ENCODE data around the gene DMRT1. TPM values are rescaled to one million over a fixed set of nuclear protein-coding genes. Genes with fewer than 3 reads are reported as not detected.

DMRT1 gene
- polyA plus RNA-seq, 3 donors from 2014 or later: not detected

DNA sequence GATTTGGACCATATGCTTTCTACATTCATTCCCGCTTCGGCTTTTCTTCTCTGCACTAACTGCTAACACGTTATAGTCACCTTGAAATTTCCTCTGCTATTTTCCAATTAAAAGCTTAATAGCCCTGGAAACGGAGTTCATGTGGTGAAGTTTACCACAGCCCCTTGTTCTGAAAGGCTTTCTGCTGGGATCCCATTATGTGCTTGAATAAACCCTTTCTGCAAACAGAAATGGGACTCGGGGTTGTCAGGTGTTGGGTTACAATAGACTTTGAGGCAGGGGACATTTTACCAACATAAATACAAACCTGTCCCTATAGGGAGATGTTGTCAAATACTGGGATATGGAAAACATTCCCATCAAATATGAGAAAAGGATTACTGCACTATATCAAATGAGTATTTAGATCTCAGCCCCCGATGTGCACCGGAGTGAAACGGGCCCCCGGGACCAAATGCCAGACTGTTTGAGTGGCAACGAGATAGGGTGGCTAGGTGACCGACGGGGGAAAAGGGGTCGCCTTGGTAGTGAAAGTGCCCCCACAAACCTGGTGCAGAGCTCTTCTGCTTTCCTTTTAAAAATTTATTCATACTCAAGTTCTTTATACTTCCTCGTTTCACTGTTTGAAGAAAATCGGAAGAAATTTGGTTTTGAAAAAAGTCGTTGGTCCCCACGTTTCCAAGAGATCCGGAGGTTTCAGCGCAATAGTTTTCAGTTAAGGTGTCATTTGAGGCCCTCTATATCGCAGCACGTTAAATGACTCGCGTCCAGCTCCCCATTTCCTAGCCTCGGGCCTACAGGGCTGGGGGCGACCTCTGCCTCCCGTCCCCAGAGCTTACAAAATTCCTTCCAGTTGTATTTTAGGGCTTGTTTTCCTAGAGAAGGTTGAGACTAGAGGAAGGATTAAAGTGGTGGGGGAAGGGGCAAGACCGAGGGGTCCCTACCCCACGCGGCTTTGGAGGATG, 132.8 kb downstream of the DMRT1 start:
- peaks cover 1 to 7% of the 10 kb centered on the region in 2 donors for H3K4me1 Mint-ChIP-seq
- no peak overlapping the region for H3K27ac Mint-ChIP-seq
- H3K9me3 Mint-ChIP-seq: peaks cover 0 to 6% (median 0%) of the 10 kb centered on the region in 6 donors
- H3K27me3 Mint-ChIP-seq (ENCODE audit: low read depth in 3 of 3): peaks cover 22 to 46% (median 41%) of the 10 kb centered on the region in 3 donors
- H3K4me3 Mint-ChIP-seq: peak overlapping the region in 1 of 5 donors; percentile 23
- no peaks in the 10 kb centered on the region for H3K36me3 Mint-ChIP-seq
- DNase-seq: no peak

DNA sequence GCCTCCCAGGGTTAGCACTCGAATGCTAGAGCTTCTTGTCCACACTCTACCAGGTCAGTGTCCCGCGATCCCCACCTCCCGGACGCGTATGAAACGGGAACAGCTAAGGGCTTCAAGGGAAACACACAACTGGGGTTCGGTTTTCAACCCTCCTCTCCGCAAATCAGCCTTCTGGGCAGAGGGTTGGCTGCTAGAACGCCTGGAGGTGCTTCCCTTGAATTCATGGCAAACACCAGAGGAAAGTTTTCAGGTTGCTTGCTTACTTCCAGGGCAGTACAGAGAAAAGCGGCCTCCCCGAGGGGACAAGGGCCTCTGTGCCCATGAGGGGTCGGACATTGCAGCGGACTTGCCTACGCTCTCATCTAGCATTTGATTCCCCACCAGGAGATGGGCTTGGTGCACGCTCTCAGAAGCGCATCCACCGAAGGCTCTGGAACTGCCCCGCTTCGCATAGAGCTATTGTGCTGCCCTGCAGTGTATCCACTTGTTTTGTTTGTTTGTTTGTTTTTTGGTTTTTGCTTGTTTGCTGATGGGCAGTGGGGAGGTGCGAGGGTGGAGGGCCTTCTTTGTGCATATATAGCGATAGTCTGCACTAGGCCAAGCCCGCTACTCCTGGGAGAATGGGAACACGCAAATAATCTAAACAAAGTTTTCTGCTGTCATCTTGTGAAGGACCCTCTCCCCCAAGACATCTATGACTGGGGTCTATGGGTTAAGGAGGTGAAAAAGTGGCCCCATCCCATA, 133.7 kb downstream of the DMRT1 start:
- peaks cover 30 to 44% (median 41%) of the 10 kb centered on the region in 3 donors for H3K27me3 Mint-ChIP-seq (ENCODE audit: low read depth in 3 of 3)
- no peaks in the 10 kb centered on the region for H3K36me3 Mint-ChIP-seq
- H3K27ac Mint-ChIP-seq: no peak overlapping the region
- no peak for DNase-seq
- H3K4me1 Mint-ChIP-seq: peaks cover 1 to 7% of the 10 kb centered on the region in 2 donors
- H3K4me3 Mint-ChIP-seq: no peak overlapping the region
- H3K9me3 Mint-ChIP-seq: peaks cover 0 to 6% (median 0%) of the 10 kb centered on the region in 6 donors

DNA sequence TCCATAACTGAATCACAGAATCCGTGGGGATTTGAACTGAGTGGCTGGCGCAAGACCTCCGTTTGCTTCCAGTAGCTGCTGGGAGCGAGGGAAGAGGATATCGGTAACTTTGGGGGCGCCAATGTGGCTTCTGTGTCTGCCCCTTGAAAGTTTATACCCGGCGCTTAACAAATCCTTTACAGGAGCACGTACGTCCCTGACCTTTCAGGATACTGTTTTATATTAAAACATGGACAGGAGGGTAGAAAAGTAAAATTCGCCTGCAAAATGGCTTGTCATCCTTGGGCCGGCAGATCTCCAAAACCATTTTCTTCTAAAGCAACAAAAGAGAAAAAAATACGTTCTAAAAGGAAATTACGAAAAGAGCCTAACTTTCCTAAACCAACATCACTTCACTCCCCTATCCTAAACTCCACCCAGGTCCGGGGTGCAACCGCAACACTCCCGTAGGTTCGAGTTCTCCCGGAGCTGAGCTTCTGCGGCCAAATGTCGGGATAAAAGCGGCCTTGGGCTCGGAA, 134.3 kb downstream of the DMRT1 start:
- peaks cover 0 to 3% (median 0%) of the 10 kb centered on the region in 6 donors for H3K9me3 Mint-ChIP-seq
- H3K27ac Mint-ChIP-seq: no peak overlapping the region
- DNase-seq: no peak
- H3K27me3 Mint-ChIP-seq (ENCODE audit: low read depth in 3 of 3): peaks cover 30 to 41% (median 40%) of the 10 kb centered on the region in 3 donors
- no peaks in the 10 kb centered on the region for H3K36me3 Mint-ChIP-seq
- H3K4me3 Mint-ChIP-seq: peak overlapping the region in 1 of 5 donors; percentile 33
- peaks cover 1 to 7% of the 10 kb centered on the region in 2 donors for H3K4me1 Mint-ChIP-seq

DNA sequence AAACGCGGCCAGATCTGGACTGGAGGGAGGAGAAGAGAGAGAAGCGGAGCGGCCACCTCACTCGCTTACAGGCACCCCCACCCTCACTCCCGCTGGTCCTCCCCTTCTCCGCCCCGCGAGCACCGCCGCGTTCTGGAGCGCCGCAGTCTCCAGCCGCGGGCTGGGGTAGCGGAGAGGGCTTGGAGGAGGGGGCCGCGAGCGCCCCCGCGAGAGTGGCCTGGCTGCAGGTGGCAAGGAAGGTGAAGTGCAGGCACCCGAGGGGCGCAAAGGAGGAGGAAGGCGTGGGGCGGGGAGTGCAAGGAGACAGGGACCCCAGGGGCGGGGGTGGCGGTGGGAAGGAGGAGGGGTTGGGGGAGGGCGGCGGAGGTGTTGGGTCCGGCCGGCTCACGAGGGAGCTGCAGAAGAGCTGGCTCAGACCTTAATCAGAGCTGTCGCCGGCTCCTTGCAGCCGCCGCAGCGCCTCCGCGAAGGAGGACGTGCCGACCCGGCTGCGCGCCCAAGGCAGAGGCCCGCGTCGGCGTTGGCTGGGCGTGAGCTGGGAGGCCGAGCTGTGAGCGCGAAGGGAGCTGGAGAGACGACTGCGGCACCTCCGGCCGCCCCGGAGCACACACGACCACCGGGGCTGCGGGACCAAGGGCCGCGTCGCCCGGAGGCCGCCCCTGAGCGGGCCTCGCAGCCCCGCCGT, 134.9 kb downstream of the DMRT1 start, which contains the start of gene DMRT3:
TSS of gene DMRT3 (plus strand) at position 398 of the 685 bp plus-strand sequence. CDS start 347 bp downstream, outside the sequence.
- peaks cover 0 to 3% (median 0%) of the 10 kb centered on the region in 6 donors for H3K9me3 Mint-ChIP-seq
- no peak for DNase-seq
- H3K4me3 Mint-ChIP-seq: peak within 1 kb of the TSS in 1 of 5 donors; percentile 33
- peaks cover 0 to 7% of the 10 kb centered on the region in 2 donors for H3K4me1 Mint-ChIP-seq
- no peak within 1 kb of the TSS for H3K27ac Mint-ChIP-seq
- H3K36me3 Mint-ChIP-seq: no peaks in the 10 kb centered on the region
- H3K27me3 Mint-ChIP-seq (ENCODE audit: low read depth in 3 of 3): peaks cover 30 to 46% (median 41%) of the 10 kb centered on the region in 3 donors

DNA sequence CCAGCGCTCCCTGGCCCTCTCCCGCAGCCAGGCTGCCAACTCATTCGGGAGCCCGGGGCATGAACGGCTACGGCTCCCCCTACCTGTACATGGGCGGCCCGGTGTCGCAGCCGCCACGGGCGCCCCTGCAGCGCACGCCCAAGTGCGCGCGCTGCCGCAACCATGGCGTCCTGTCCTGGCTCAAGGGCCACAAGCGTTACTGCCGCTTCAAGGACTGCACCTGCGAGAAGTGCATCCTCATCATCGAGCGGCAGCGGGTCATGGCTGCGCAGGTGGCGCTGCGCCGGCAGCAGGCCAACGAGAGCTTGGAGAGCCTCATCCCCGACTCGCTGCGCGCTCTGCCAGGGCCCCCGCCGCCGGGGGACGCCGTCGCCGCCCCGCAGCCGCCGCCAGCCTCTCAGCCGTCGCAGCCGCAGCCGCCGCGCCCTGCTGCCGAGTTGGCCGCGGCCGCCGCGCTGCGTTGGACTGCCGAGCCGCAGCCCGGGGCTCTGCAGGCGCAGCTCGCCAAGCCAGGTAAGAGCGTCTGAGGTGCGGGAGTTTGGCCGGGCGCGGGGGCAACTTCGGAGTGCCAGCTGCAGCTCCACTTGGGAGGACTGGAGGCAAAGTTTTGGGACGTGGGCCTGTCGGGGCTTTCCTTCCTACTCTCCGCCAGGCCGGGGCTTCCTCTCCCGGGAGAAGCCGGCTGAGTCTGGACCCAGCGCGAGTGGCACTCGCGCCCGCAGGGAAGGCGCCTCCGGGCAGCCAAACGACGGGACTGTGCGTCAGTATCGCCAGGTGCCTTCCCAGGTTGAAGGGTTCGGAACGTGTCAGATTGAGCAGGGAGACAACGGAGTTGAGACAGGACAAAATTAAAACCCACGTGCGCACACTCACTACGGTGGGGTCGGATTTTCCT, 135.7 kb downstream of the DMRT1 start:
- Mint-ChIP-seq H3K4me3 (no peak overlapping the region), H3K27ac (no peak overlapping the region), H3K4me1 (peaks cover 0 to 7% of the 10 kb centered on the region in 2 donors), H3K27me3 (ENCODE audit: low read depth in 3 of 3) (peaks cover 33 to 52% (median 44%) of the 10 kb centered on the region in 3 donors), H3K9me3 (peaks cover 0 to 3% (median 0%) of the 10 kb centered on the region in 6 donors), H3K36me3 (no peaks in the 10 kb centered on the region)
- no peak for DNase-seq

DNA sequence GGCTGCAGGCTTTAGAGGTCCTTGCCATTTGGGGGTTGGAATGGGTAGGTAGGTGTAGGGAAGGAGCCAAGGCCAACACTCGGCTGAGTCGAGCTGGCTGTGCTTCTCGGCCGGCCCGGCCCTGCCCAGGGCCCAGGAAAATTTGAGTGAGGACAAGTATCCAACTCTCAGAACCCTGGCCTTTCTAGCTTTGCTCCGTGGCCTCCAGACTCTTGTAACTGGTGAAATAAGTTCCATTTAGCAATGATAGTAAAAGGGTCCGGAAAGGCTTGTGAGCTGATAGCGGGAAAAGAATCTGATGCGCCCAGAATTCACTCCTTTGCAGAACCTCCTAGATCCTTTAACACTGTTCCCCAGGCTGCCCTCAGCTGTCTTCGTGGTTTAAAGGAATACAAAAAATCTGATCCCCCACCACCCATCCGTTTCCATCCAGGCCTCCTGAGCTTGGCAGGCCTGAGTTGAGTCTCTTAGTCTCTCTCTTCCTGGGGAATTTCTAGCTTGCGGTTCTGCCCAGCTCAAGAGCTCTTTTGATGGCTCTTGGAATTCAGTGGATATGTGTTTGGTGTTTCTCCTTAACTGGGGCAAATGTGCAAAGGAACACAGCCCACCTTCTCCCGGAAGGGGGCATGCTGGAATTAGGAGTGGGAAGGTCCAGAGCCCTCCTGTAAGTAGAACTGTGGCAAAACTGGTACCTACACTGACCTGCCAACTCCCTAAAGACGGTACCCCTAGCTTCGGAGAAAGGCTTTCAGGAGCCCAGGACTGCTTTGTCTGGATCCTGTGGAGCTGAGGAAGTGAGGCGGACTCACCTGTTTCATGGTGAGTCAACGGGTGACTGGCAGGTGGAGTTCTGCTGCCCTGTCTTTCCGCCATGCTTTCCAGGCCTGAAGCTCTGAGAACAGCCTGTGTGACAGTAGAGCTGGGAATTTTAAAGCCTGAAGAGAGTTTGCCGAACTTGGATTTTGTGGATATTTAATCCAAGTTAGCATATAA, 136.6 kb downstream of the DMRT1 start:
- Mint-ChIP-seq H3K4me3 (peak overlapping the region in 1 of 5 donors; percentile 25), H3K27me3 (ENCODE audit: low read depth in 3 of 3) (peaks cover 34 to 56% (median 42%) of the 10 kb centered on the region in 3 donors), H3K27ac (no peak overlapping the region), H3K36me3 (no peaks in the 10 kb centered on the region), H3K4me1 (peaks cover 0 to 7% of the 10 kb centered on the region in 2 donors), H3K9me3 (peaks cover 0 to 3% (median 0%) of the 10 kb centered on the region in 6 donors)
- no peak for DNase-seq

DNA sequence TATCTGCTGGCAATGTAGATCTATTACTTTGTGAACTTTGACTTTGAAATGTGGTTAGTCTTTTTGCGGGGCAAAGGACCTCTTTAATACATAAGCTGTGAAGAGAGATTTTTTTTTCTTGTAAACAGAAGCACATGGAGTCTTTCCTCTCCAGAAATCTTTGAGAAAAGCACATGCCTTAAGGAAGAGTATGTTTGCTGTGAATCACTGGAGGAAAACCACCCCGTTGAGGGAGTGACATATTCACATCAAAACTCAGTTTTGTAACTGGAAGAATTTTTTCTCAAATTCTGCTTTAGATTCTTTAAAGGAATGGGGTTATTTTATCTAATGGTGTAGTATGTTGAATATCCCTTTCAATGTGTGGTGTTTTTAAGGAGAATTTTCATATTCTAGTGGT, 138.5 kb downstream of the DMRT1 start:
- no peaks in the 10 kb centered on the region for H3K9me3 Mint-ChIP-seq
- no peak overlapping the region for H3K27ac Mint-ChIP-seq
- peaks cover 25 to 53% (median 27%) of the 10 kb centered on the region in 3 donors for H3K27me3 Mint-ChIP-seq (ENCODE audit: low read depth in 3 of 3)
- DNase-seq: no peak
- no peaks in the 10 kb centered on the region for H3K36me3 Mint-ChIP-seq
- H3K4me1 Mint-ChIP-seq: no peaks in the 10 kb centered on the region
- H3K4me3 Mint-ChIP-seq: no peak overlapping the region

DNA sequence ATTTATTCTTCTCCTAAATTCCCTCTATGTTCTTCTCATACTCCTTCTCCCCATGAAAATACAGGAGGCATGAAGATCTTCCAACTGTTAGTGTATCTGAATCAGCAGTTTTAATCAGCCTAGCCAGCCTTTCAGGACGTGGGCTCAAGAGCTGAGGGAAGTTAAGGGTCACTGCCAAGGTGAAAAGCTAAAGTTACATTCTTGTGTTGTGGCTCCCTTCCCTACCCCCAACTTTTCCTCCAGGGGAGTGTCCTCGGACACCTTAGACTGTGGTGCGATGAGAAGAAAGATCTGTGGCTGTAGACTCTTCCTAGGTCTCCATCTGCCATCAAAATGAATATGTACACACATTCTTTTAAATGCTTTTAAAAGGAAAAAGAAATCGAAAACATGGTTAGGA, 139.1 kb downstream of the DMRT1 start:
- Mint-ChIP-seq H3K36me3 (no peaks in the 10 kb centered on the region), H3K27ac (no peak overlapping the region), H3K4me1 (no peaks in the 10 kb centered on the region), H3K9me3 (no peaks in the 10 kb centered on the region), H3K4me3 (no peak overlapping the region), H3K27me3 (ENCODE audit: low read depth in 3 of 3) (peaks cover 18 to 46% (median 23%) of the 10 kb centered on the region in 3 donors)
- DNase-seq: no peak

DNA sequence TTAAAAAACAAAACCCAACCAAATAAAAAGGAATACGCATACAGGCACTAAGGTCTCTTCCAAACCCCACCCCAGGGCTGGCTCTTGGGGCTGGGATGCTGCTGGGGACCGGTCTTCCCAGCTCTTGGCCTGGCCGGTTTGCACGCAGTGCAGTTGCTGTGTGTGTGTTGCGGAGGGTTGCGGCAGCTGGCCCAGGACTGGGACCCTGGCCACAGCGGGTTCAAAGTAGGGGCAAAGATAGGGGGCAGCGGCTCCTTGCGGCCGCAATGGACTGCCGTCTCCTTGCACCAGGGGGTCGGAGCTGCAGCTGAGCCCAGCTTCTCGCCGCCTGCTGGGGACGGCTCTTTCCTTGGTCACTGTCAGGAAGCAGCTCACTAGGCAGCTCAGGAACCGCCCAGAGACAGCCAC, 140.0 kb downstream of the DMRT1 start:
- Mint-ChIP-seq H3K9me3 (no peaks in the 10 kb centered on the region), H3K27ac (no peak overlapping the region), H3K27me3 (ENCODE audit: low read depth in 3 of 3) (peaks cover 14 to 45% (median 19%) of the 10 kb centered on the region in 3 donors), H3K4me3 (no peak overlapping the region), H3K36me3 (no peaks in the 10 kb centered on the region), H3K4me1 (no peaks in the 10 kb centered on the region)
- DNase-seq: no peak

DNA sequence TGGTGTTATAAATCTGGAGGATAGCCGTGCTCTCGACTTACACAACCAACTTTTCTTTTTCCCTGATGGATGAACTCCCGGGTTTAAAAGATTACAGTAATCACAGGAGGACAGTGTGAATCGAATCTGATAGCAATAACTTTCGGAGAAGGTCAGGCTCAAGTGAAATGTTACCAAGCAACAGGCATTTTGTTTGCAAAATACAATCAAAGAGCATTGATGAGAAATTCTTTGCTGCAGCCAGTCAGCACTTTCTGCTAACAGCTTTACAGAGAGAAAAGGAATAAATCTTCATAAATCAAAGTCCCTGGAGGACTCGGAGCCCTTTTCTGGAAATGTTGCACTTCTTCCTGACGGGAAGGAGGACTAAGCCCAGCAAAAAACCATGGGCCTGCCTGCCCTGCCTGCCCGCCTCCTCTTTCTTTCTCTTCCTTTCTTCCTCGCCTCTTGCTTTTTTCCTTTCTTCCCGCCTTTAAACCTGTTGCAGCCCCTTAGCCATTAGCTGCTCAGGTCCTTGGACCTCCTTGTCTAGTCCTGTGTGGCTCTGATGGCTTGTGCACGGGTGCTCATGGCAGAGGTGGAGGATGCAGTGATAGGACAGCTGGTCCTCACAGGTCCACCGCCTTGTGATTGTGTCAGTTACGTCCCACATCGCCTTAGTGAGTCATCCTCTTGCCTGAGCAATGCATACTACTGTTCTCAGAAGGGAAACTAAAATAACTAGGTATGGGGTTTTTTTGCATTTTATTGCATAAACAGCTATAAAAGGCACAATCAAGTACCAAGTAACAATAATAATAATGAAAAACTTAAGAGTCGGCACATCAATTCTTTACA, 141.1 kb downstream of the DMRT1 start:
- Mint-ChIP-seq H3K27me3 (ENCODE audit: low read depth in 3 of 3) (peaks cover 14 to 45% (median 19%) of the 10 kb centered on the region in 3 donors), H3K4me3 (no peak overlapping the region), H3K4me1 (no peaks in the 10 kb centered on the region), H3K36me3 (no peaks in the 10 kb centered on the region), H3K9me3 (no peaks in the 10 kb centered on the region), H3K27ac (no peak overlapping the region)
- no peak for DNase-seq

DNA sequence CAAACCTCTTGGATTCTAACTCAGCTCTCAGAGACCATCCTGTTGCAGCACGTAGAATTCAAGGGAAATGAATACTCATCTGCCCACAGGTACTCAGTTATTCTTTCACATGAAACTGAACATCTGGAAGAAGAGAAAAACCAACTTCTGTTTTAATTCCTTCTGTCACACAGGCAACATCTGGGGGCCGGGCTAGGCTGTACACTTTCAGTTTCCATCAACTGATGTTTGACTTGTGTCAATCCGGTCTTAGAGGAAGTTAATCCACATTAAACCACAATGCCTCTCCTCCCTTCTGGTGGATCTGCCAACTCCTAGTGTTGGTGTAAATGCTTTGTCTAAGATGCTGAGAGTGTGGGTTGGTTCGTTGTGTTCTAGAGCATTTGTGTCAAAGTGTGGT, 152.5 kb downstream of the DMRT1 start:
- no peak overlapping the region for H3K4me3 Mint-ChIP-seq
- peaks cover 0 to 3% (median 0%) of the 10 kb centered on the region in 6 donors for H3K9me3 Mint-ChIP-seq
- H3K4me1 Mint-ChIP-seq: peaks cover 0 to 1% of the 10 kb centered on the region in 2 donors
- H3K27ac Mint-ChIP-seq: no peak overlapping the region
- H3K27me3 Mint-ChIP-seq (ENCODE audit: low read depth in 3 of 3): peaks cover 0 to 8% (median 2%) of the 10 kb centered on the region in 3 donors
- DNase-seq: no peak
- H3K36me3 Mint-ChIP-seq: no peaks in the 10 kb centered on the region

Data from immature natural killer cell (primary cell).